Caki2 (cell line): Measurements from ENCODE around the gene POMT2. TPM values are rescaled to one million over a fixed set of nuclear protein-coding genes. Genes with fewer than 3 reads are reported as not detected.
"Not testable (repeated sequence)": the region's sequence is repeated elsewhere in the genome, so short reads cannot be mapped to it uniquely, and the experiment has no call there.

Source experiments
- DNase-seq: peaks from one replicate; pipeline ENCODE4 v3.0.0-alpha.2; 2015; ENCODE audit warnings: low read depth
- in situ Hi-C: cut with HindIII; loops from 2 replicates; pipeline ENCODE4 v1.10.0; 2016; ENCODE audit warnings: low sequenced_read_pairs, low pct_unique_long_range_greater_than_20kb, mixed read lengths
- total RNA-seq: library from RNA; depleted of rRNA; stranded (reverse); fragments of >200 nt; shearing (Covaris generic); gene quantifications from 2 replicates; pipeline ENCODE4 v1.2.3, GENCODE V29; 2014; ENCODE audit warnings: low replicate concordance

POMT2 gene
- total RNA-seq, 1 experiment from 2014 or later = 27.4 TPM

GRCh38 chr14:77329872-77330271 lies 9.2 kb upstream of the POMT2 start:
- in situ Hi-C loops = no loop called here
- no peak for DNase-seq

- in situ Hi-C loops = no loop called here
- DNase-seq = no peak
Observed at GRCh38 chr14:77327111-77327510, 6.4 kb upstream of the POMT2 start.

GRCh38 chr14:77325746-77326094 lies 5.0 kb upstream of the POMT2 start:
- in situ Hi-C loops = no loop called here
- DNase-seq = no peak

GRCh38 chr14:77324816-77325745 lies 4.4 kb upstream of the POMT2 start:
- no peak for DNase-seq
- in situ Hi-C loops = no loop called here

- no peak for DNase-seq
- in situ Hi-C loops = no loop called here
Observed at GRCh38 chr14:77324289-77324688, 3.6 kb upstream of the POMT2 start.

- DNase-seq = no peak
- in situ Hi-C loops = no loop called here
Observed at GRCh38 chr14:77323571-77323970, 2.9 kb upstream of the POMT2 start.

- in situ Hi-C loops = no loop called here
Observed at GRCh38 chr14:77322951-77323350, 2.3 kb upstream of the POMT2 start.

GRCh38 chr14:77322250-77322902 lies 1.7 kb upstream of the POMT2 start:
- DNase-seq = no peak
- in situ Hi-C loops = no loop called here

More at GRCh38 chr14:77322951-77323350, 2.3 kb upstream of the POMT2 start:
- no peak for DNase-seq

- in situ Hi-C loops = no loop called here
- peak; percentile 61 for DNase-seq
Observed at GRCh38 chr14:77319422-77319821, 1.3 kb downstream of the POMT2 start.

GRCh38 chr14:77318756-77319155 lies 1.9 kb downstream of the POMT2 start:
- in situ Hi-C loops, DNase-seq: not testable (repeated sequence)

- in situ Hi-C loops = no loop called here
- DNase-seq = peak; percentile 75
Observed at GRCh38 chr14:77318006-77318553, 2.6 kb downstream of the POMT2 start.

- no peak for DNase-seq
- in situ Hi-C loops = no loop called here
Observed at GRCh38 chr14:77316872-77317301, 3.8 kb downstream of the POMT2 start.

- DNase-seq = no peak
- in situ Hi-C loops = no loop called here
Observed at GRCh38 chr14:77316195-77316505, 4.5 kb downstream of the POMT2 start.

GRCh38 chr14:77314539-77315457 lies 5.9 kb downstream of the POMT2 start:
- no peak for DNase-seq
- in situ Hi-C loops = no loop called here

GRCh38 chr14:77314043-77314442 lies 6.6 kb downstream of the POMT2 start:
- peak; percentile 64 for DNase-seq
- in situ Hi-C loops = no loop called here

GRCh38 chr14:77313371-77313770 lies 7.3 kb downstream of the POMT2 start:
- in situ Hi-C loops = no loop called here
- no peak for DNase-seq

GRCh38 chr14:77311217-77311616 lies 9.5 kb downstream of the POMT2 start:
- no peak for DNase-seq
- in situ Hi-C loops = no loop called here

- in situ Hi-C loops = no loop called here
- no peak for DNase-seq
Observed at GRCh38 chr14:77310026-77310425, 10.7 kb downstream of the POMT2 start.
